HG03025 (cell line): Measurements from ENCODE around the gene CYB5R3.

Experiments
- ATAC-seq: cut with Tn5 transposase; IDR thresholded peaks from one replicate; pipeline ENCODE4 v1.9.1; 2021; ENCODE audit warnings: mild to moderate bottlenecking, moderate library complexity; ENCODE audit not compliant: unreplicated experiment, low FRiP score

The CYB5R3 gene

GRCh38 chr22:42649246-42650099 lies at the start of gene CYB5R3:
CYB5R3 (minus strand) TSS chr22:42649392; CDS start chr22:42649315, 77 bp downstream.
- peak; percentile 37 for ATAC-seq

GRCh38 chr22:42697542-42698013 lies 48.4 kb upstream of the CYB5R3 start:
- no peak for ATAC-seq

GRCh38 chr22:42696331-42696967 lies 47.3 kb upstream of the CYB5R3 start:
- ATAC-seq = no peak

- ATAC-seq = no peak
Observed at GRCh38 chr22:42695294-42695693, 46.1 kb upstream of the CYB5R3 start.

GRCh38 chr22:42693763-42694683 lies 44.8 kb upstream of the CYB5R3 start:
- ATAC-seq = no peak

GRCh38 chr22:42693055-42693762 lies 44.0 kb upstream of the CYB5R3 start:
- ATAC-seq = no peak

- ATAC-seq = no peak
Observed at GRCh38 chr22:42692239-42693054, 43.3 kb upstream of the CYB5R3 start.

GRCh38 chr22:42691440-42691839 lies 42.2 kb upstream of the CYB5R3 start:
- ATAC-seq = no peak

- ATAC-seq = no peak
Observed at GRCh38 chr22:42688241-42689211, 39.3 kb upstream of the CYB5R3 start.

GRCh38 chr22:42686756-42687491 lies 37.7 kb upstream of the CYB5R3 start:
- ATAC-seq = no peak

- no peak for ATAC-seq
Observed at GRCh38 chr22:42685941-42686653, 36.9 kb upstream of the CYB5R3 start.

- ATAC-seq = no peak
Observed at GRCh38 chr22:42684462-42685195, 35.4 kb upstream of the CYB5R3 start.

- no peak for ATAC-seq
Observed at GRCh38 chr22:42683578-42684283, 34.5 kb upstream of the CYB5R3 start.

- no peak for ATAC-seq
Observed at GRCh38 chr22:42682113-42682851, 33.1 kb upstream of the CYB5R3 start.

- ATAC-seq = no peak
Observed at GRCh38 chr22:42680648-42681047, 31.5 kb upstream of the CYB5R3 start.
